K562 (cell line): ENCODE data around the gene TBXA2R. TPM values are rescaled to one million over a fixed set of nuclear protein-coding genes. Genes with fewer than 3 reads are reported as not detected.

ENCODE experiments used
- ATAC-seq: fragments of 200-7000 bp; cut with Tn5 transposase; 3 replicates; pipeline ENCODE4 v1.9.1; 2020; ENCODE audit warnings: moderate library complexity
- BruUV-seq: library from RNA; stranded (reverse); fragments of 400-500 nt; replicated peaks from 2 replicates; lab custom pipeline; 2021; lab: Mats Ljungman, UMichigan
- CTCF ChIA-PET: fragments of 300-600 bp; formaldehyde crosslinking; extraction: SDS; loops from one replicate; lab custom pipeline; 2021; ENCODE audit warnings: low intra/inter-chr PET ratio; lab: Yijun Ruan, JAX
- POLR2A ChIA-PET: fragments of 300-600, 350-650 bp; sonication (Branson Sonifier 250); formaldehyde crosslinking; extraction: SDS; loops from one replicate; lab custom pipeline; 2021; ENCODE audit warnings: antibody characterized with exemption, inconsistent platforms; lab: Yijun Ruan, JAX
- DNase-seq, 4 experiments: peaks; one replicate each; pipeline versions ENCODE4 v3.0.0 to v3.0.0-alpha.2; 2011 to 2018; ENCODE audit warnings: low spot score in 3 of 4, mixed read lengths in 3 of 4; ENCODE audit errors: extremely low read depth in 1 of 4
- FAIRE-seq: peaks from 2 replicates; lab custom pipeline; 2011; peaks lifted over from hg19 to GRCh38; lab: Jason Lieb, UNC
- H2AFZ ChIP-seq: 2 replicates; pipeline ENCODE4 v1.6.0; 2011; ENCODE audit warnings: low read depth, low read length, control low read depth, inconsistent platforms
- H3K27ac ChIP-seq: fragments of 200-600 bp; 3 replicates; pipeline ENCODE4 v1.8.0; 2011; ENCODE audit warnings: low read depth, mild to moderate bottlenecking, control low read depth, inconsistent platforms, low read length, moderate library complexity, mixed read lengths; ENCODE audit errors: extremely low read depth
- H3K27me3 ChIP-seq, 2 experiments: fragments of 300-600 bp in 1 of 2; 2 replicates in 1 of 2; 3 replicates in 1 of 2; pipeline versions ENCODE4 v1.6.0 to v1.8.0; 2011; ENCODE audit warnings: inconsistent platforms in 2 of 2, low read length in 2 of 2, mild to moderate bottlenecking in 1 of 2, mixed read lengths in 1 of 2, moderate library complexity in 1 of 2; ENCODE audit not compliant: control insufficient read depth in 2 of 2, insufficient read depth in 2 of 2
- H3K36me3 ChIP-seq: fragments of 300-600 bp; 3 replicates; pipeline ENCODE4 v1.8.0; 2011; ENCODE audit warnings: mild to moderate bottlenecking, low read length, inconsistent platforms; ENCODE audit not compliant: control insufficient read depth, insufficient read depth
- H3K4me1 ChIP-seq, 2 experiments: fragments of 200-600 bp in 1 of 2; replicated peaks in 1 of 2; 2 replicates in 1 of 2; 3 replicates in 1 of 2; pipeline versions ENCODE4 v1.5.1 to v1.8.0; 2011; ENCODE audit warnings: inconsistent platforms in 2 of 2, low read length in 2 of 2, mild to moderate bottlenecking in 1 of 2, mixed read lengths in 1 of 2, moderate library complexity in 1 of 2; ENCODE audit not compliant: control insufficient read depth in 2 of 2, insufficient read depth in 2 of 2
- H3K4me2 ChIP-seq: 2 replicates; pipeline ENCODE4 v1.6.1; 2011; ENCODE audit warnings: low read length, control low read depth, inconsistent platforms, mixed read lengths; ENCODE audit not compliant: insufficient read depth
- H3K4me3 ChIP-seq: fragments of 200-600 bp; sonication (generic), shearing (Covaris generic); 2 replicates; pipeline ENCODE4 v1.5.1; 2016; ENCODE audit warnings: control low read depth, inconsistent platforms
- H3K79me2 ChIP-seq: fragments of 200-600 bp; 3 replicates; pipeline ENCODE4 v1.8.0; 2011; ENCODE audit warnings: low read length, inconsistent platforms; ENCODE audit not compliant: control insufficient read depth, insufficient read depth
- H3K9ac ChIP-seq, 2 experiments: 2 replicates each; pipeline versions ENCODE4 v1.6.0 to v1.6.1; 2011; ENCODE audit warnings: low read depth in 2 of 2, low read length in 2 of 2, control low read depth in 1 of 2, inconsistent platforms in 1 of 2, mild to moderate bottlenecking in 1 of 2, mixed read lengths in 1 of 2; ENCODE audit not compliant: insufficient read depth in 1 of 2
- H3K9me1 ChIP-seq: one replicate; pipeline ENCODE4 v1.6.0; 2011; ENCODE audit warnings: inconsistent platforms, mild to moderate bottlenecking, low read length, moderate library complexity; ENCODE audit not compliant: control insufficient read depth, insufficient read depth
- H3K9me3 ChIP-seq: replicated peaks from 2 replicates; pipeline ENCODE4 v1.5.1; 2011; ENCODE audit warnings: low read depth, low read length, inconsistent platforms; ENCODE audit not compliant: control insufficient read depth, insufficient read depth
- H4K20me1 ChIP-seq: replicated peaks from 2 replicates; pipeline ENCODE4 v1.6.1; 2011; ENCODE audit warnings: low read length, inconsistent platforms, mixed read lengths; ENCODE audit not compliant: control insufficient read depth, insufficient read depth
- BCOR ChIP-seq: fragments of 450-650 bp; IDR thresholded peaks from 2 replicates; pipeline ENCODE4 v1.6.1; 2016
- HNRNPL ChIP-seq: fragments of 200-400 bp; formaldehyde crosslinking; IDR thresholded peaks from 2 replicates; pipeline ENCODE4 v1.6.1; 2017; ENCODE audit warnings: low read depth, mild to moderate bottlenecking, low read length
- KDM1A ChIP-seq, 2 experiments: fragments of 450-650 bp; IDR thresholded peaks; 2 replicates each; pipeline ENCODE4 v1.6.1; 2016; ENCODE audit warnings: mild to moderate bottlenecking in 2 of 2
- MECOM ChIP-seq: fragments of 250-450 bp; sonication (Bioruptor Pico); IDR thresholded peaks from 2 replicates; pipeline ENCODE4 v1.8.0; 2022; ENCODE audit warnings: inconsistent platforms
- REST ChIP-seq, 2 experiments: fragments of 450-650 bp; formaldehyde crosslinking in 1 of 2; IDR thresholded peaks; 2 replicates each; pipeline versions ENCODE4 v1.4.0 to v1.6.1; 2014 to 2020; ENCODE audit warnings: mild to moderate bottlenecking in 2 of 2, borderline replicate concordance in 1 of 2, low read depth in 1 of 2
- SMARCA5 ChIP-seq: fragments of 450-650 bp; IDR thresholded peaks from 2 replicates; pipeline ENCODE4 v1.6.1; 2016
- ZFP91 ChIP-seq: sonication (generic); formaldehyde crosslinking; IDR thresholded peaks from 2 replicates; pipeline ENCODE4 v1.8.0; 2022; ENCODE audit warnings: mild to moderate bottlenecking, missing genetic modification reagents
- ZNF449 ChIP-seq: fragments of 250-450 bp; sonication (Bioruptor Pico); IDR thresholded peaks from 2 replicates; pipeline ENCODE4 v1.8.0; 2022; ENCODE audit warnings: moderate library complexity, mild to moderate bottlenecking, inconsistent platforms
- WGBS: fragments of 100-300 bp; shearing (Covaris generic); methylation state at CpG from one replicate; pipeline ENCODE4 v1.1.6; 2016; ENCODE audit warnings: low coverage, mixed read lengths; ENCODE audit not compliant: insufficient coverage; ENCODE audit errors: missing lambda C conversion rate; 5-methylcytosine and 5-hydroxymethylcytosine counted together
- in situ Hi-C: fragments of 300-500 bp; cut with MboI; formaldehyde crosslinking; loops from 4 replicates; pipeline ENCODE4 v1.15.0; 2018; ENCODE audit warnings: inconsistent platforms, mixed read lengths
- intact Hi-C: fragments of 100-400 bp; cut with micrococcal nuclease; formaldehyde crosslinking; loops from 2 replicates; pipeline ENCODE4 v1.14.2; 2022
- polyA plus RNA-seq, 8 experiments: library from polyadenylated mRNA; depleted of rRNA in 4 of 8; stranded (reverse) in 5 of 8; unstranded in 3 of 8; fragments of >200 nt; fragmentation: Nextera tagmentation in 2 of 8; fragmentation: Illumina TruSeq in 1 of 8; extraction: Ambion mirVana in 2 of 8; extraction: Trizol in 1 of 8; gene quantifications; 2 replicates each; pipeline versions ENCODE4 v1.2.1 to v1.2.3, GENCODE V29; 2011 to 2014; ENCODE audit warnings: inconsistent platforms in 1 of 8, missing spikeins in 1 of 8
- total RNA-seq, 7 experiments: library from RNA; depleted of rRNA in 6 of 7; stranded (reverse); fragments of >200 nt in 6 of 7; fragmentation: Illumina TruSeq in 2 of 7; extraction: Trizol in 2 of 7; gene quantifications; 2 replicates each; pipeline versions ENCODE4 v1.2.1 to v1.2.3, GENCODE V29; 2011 to 2021; ENCODE audit warnings: low replicate concordance in 1 of 7
- TF ChIP-seq, protein P1 (sequence below): fragments of 450-650 bp; IDR thresholded peaks from 2 replicates; pipeline ENCODE4 v1.6.1; 2016; ENCODE audit warnings: missing biosample characterization, missing genetic modification characterization

The TBXA2R gene
- total and polyA plus RNA-seq, 9 of the 15 experiments (the other 6 are each of a cell fraction or from before 2014, with no cell fraction given) = 1.5 to 24.0 (median 2.8) TPM

DNA sequence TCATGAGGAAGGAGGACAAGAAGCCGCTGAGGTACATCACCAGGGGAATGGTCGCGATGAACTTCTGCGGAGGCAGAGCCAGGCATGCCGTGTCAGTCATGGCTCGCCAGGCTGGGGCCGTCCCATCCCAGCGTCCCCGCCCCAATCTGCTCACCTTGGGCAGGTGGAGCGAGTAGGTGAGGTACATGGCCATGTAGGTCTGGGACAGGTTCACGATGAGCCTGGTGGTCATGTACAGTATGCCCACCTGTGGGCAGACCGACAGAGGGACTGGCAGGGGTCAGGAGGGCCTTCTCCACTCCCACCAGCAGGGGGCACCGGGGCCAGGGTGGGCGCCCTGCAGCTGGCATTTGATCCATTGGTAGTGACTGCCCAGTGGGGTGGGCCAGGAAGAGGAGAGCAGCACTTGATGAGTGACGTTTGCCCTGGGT lies 59.4 kb downstream of the TBXA2R start:
- H3K27me3 ChIP-seq = no peaks in the 10 kb centered on the region
- POLR2A ChIA-PET = interaction anchor here (2.4 kb wide), 1 partner anchor 10 kb away, joined by 9 read pairs; the partner anchor contains the start of gene MFSD12
- no peak overlapping the region for H2AFZ ChIP-seq
- ATAC-seq = no peak
- BruUV-seq = no TSS peak
- H3K9me1 ChIP-seq = no peaks in the 10 kb centered on the region
- H3K9me3 ChIP-seq = no peaks in the 10 kb centered on the region
- H3K27ac ChIP-seq = no peak overlapping the region
- H3K4me2 ChIP-seq = no peak overlapping the region
- intact Hi-C loops = loop anchor here (10.0 kb wide), 1 partner anchor 57 kb away; the partner anchor contains the start of gene TBXA2R
- peaks cover 5% of the 10 kb centered on the region; the same call in 1 of the 2 replicates for H4K20me1 ChIP-seq
- WGBS = 87% methylated on average over 9 of the region's 15 CpGs
- peaks cover 0 to 64% of the 10 kb centered on the region in 2 experiments; a peak in 3 of 5 replicates for H3K4me1 ChIP-seq
- H3K36me3 ChIP-seq = peaks cover 73% of the 10 kb centered on the region; the same call in 2 of the 3 replicates
- in situ Hi-C loops = no loop called here
- H3K9ac ChIP-seq = no peak overlapping the region; a peak in 1 of 4 replicates
- DNase-seq = peak in 1 of 4 experiments; percentile 54
- no peak overlapping the region for H3K4me3 ChIP-seq
- CTCF ChIA-PET = no interaction called here
- FAIRE-seq = no peak
- H3K79me2 ChIP-seq = no peaks in the 10 kb centered on the region; the same call in 2 of the 3 replicates
- peak; percentile 25; the same call in 1 of the 2 replicates for TF ChIP-seq REST (IDR thresholded peaks at IDR 0.05; ENCODE audit: borderline replicate concordance)
- TF ChIP-seq REST (CRISPR knock-in tag; IDR thresholded peaks at IDR 0.05; ENCODE audit: low read depth) = no peak
- TF ChIP-seq BCOR = peak; percentile 82
- TF ChIP-seq KDM1A (IDR thresholded peaks at IDR 0.05) = peak in 1 of 2 experiments; percentile 51; a peak in 1 of 4 replicates
- peak; percentile 62 for TF ChIP-seq SMARCA5
- TF ChIP-seq HNRNPL = 0 out of 2 replicates have a peak, but pooled peaks have one; percentile 71
- TF ChIP-seq ZNF449 = no peak
- TF ChIP-seq, protein P1, sequence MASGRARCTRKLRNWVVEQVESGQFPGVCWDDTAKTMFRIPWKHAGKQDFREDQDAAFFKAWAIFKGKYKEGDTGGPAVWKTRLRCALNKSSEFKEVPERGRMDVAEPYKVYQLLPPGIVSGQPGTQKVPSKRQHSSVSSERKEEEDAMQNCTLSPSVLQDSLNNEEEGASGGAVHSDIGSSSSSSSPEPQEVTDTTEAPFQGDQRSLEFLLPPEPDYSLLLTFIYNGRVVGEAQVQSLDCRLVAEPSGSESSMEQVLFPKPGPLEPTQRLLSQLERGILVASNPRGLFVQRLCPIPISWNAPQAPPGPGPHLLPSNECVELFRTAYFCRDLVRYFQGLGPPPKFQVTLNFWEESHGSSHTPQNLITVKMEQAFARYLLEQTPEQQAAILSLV = no peak
- TF ChIP-seq MECOM (CRISPR knock-in tag) = no peak
- no peak for TF ChIP-seq ZFP91 (CRISPR knock-in tag)
